NCI-H1048 (cell line): ENCODE data around the gene MFSD8.
"Not testable (repeated sequence)": the region's sequence is repeated elsewhere in the genome, so short reads cannot be mapped to it uniquely, and the experiment has no call there.

ENCODE experiments used
- DNase-seq: peaks from one replicate; lab custom pipeline; 2025; lab: John Stamatoyannopoulos, UW

The MFSD8 gene

DNA sequence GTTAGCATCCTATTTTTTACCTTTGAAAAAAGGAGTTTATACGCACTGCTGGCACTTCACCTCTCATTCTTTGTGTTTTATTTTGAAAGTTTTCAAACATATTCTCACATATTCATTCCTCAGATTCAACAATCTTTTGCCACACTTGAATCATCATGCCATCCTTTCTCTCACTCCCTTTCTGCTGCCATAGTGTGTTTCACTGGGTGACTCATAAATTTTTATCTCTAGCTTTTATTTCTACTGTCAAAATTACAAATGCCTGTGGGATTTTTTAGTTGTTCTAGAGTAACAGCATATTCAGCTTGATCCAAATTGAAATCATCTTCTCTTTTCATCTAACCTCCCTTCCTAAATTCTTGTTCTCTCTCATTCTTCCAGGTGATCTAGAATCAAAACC, 28.0 kb downstream of the MFSD8 start:
- no peak for DNase-seq

- not testable (repeated sequence) for DNase-seq
These were observed 33.1 kb downstream of the MFSD8 start for GRCh38 chr4:127931836-127932235.

DNA sequence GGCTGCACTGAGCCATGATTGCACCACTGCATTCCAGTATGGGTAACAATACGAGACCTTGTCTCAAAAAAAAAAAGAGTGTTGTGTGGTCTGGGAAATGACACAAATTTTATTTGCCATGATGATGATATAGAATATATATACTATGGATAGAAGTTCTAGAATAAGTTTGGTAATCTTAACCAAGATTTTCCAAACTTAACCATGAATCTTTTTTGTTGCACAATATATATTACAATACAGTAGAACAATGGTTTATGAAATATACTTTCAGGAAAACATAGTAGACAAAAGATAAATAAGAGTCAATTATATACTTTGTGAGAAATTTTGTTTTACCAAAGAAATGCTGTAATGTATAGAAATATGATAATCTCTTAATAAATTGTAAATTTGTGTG, 34.8 kb downstream of the MFSD8 start:
- DNase-seq, result no peak

DNA sequence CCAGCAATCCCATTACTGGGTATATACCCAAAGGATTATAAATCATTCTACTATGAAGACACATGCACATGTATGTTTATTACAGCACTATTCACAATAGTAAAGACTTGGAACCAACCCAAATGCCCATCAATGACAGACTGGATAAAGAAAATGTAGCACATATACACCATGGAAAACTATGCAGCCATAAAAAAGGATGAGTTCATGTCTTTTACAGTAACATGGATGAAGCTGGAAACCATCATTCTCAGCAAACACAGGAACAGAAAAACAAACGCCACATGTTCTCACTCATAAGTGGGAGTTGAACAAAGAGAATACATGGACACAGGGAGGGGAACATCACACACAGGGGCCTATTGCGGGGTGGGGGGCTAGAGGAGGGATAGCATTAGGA, 39.3 kb downstream of the MFSD8 start:
- not testable (repeated sequence) for DNase-seq

- DNase-seq, result no peak
These were observed 42.7 kb downstream of the MFSD8 start for GRCh38 chr4:127922226-127922625.

DNA sequence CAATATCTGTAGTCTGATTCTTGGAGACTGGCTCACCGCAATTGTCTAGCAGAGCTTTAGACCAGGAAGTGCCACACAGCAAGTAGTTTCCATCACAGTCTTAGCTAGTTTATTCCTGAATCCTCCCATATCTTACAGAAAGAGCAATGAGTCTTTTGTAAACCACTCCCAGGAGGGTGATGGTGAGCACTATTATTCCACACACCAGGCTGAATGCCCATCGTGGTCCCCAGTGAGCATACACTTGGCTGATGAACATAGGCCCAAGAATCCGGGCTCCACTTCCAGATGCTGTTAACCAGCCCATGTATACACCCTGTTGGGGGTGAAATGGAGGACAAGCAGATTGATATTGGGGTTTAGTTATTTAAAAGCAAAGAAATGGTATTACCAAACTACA, 44.5 kb downstream of the MFSD8 start:
- no peak for DNase-seq

- no peak for DNase-seq
These were observed 47.8 kb downstream of the MFSD8 start for GRCh38 chr4:127917151-127917550.

DNA sequence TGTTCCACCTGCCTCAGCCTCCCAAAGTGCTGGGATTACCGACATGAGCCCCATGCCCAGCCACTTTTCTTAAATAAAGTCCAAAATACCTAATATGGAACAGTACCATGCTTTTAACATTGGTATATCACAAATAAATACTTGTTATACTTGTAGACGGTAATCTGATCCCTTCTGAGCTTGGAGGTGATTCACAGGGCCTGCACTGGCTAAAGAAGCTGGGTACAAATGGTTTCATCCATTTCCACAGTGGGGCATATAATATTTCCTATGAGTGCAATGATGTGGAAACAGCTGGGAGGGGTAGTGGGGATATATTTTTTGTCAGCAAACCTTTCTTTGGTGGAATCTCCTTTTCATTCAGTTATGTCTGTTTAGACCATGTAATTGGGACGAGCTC, 48.5 kb downstream of the MFSD8 start:
- no peak for DNase-seq

- DNase-seq, result no peak
These were observed 59.9 kb downstream of the MFSD8 start for GRCh38 chr4:127905029-127905428.

GRCh38 chr4:127899682-127900081, 65.3 kb downstream of the MFSD8 start:
- DNase-seq, result not testable (repeated sequence)

DNA sequence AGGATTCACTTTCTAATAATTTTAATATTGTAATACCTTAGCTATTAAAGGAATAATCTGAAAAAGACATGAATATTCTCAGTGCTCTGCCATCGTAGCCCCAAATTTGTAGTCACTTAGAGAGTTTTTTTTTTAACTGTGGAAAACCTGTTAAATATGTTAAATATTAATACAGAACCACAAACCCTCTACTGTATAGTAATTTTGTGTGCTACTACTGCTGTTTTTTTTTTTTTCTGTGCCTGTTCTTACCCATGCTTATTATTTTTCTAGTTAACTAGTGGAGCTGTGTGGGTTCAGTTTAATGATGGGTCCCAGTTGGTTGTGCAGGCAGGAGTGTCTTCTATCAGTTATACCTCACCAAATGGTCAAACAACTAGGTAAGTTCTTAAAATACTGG, 68.4 kb downstream of the MFSD8 start:
- DNase-seq, result no peak

DNA sequence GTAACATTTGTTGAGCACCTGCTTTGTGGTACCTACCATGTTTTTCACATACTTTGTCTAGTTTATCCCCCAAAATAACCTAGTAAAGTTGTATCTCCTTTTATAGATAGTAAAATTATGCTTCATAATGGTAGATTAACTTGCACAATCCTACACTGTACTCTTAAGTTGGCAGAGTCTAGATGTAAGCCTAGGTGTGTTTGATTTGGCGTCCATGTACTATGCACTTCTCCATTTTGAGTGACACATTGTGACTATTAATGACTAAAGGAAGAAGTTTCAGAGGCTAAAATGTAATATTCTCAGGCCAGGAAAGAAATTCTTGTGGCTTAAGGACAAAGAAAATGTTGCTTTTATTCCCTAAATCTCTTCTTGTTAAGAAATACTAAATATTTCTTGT, 68.9 kb downstream of the MFSD8 start:
- no peak for DNase-seq

DNA sequence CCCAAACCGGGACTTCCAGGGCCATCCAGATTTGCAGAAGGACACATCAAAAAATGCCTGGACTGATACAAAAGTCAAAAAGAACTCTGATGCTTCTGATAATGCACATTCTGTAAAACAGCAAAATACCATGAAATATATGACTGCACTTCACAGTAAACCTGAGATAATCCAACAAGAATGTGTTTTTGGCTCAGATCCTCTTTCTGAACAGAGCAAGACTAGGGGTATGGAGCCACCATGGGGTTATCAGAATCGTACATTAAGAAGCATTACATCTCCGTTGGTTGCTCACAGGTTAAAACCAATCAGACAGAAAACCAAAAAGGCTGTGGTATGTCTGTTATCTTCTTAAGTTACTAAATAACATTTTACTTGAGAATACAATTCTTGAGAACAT, 75.1 kb downstream of the MFSD8 start:
- no peak for DNase-seq

GRCh38 chr4:127888559-127888958, 76.4 kb downstream of the MFSD8 start:
- no peak for DNase-seq

GRCh38 chr4:127881563-127881864, 83.5 kb downstream of the MFSD8 start:
- DNase-seq, result no peak

- peak; percentile 96 for DNase-seq
These were observed 84.0 kb downstream of the MFSD8 start, which contains the start of gene PLK4 for GRCh38 chr4:127880763-127881562. Gene PLK4 (plus strand): TSS chr4:127880893. CDS start chr4:127881135, 242 bp downstream.

- DNase-seq, result no peak
These were observed 89.2 kb downstream of the MFSD8 start for GRCh38 chr4:127875791-127876190.

DNA sequence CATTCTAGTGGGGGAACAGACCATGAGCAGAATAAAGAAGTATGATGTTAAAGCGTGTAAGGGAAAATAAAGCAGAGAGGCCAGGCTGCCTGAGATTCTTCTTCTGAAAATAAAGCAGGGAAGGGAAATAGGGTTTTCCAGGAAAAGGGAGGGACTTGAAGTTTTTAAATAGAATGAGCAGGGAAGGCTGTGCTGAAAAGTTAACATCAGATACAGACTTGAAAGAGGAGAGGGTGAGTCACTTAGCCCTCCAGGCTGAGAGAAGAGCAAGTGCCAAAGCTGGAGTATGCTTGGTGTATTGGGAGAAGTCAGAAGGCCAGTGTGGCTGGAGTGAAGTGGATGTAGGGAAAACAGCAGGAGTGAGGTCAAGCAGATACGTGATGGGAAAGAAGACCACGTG, 94.3 kb downstream of the MFSD8 start:
- no peak for DNase-seq

DNA sequence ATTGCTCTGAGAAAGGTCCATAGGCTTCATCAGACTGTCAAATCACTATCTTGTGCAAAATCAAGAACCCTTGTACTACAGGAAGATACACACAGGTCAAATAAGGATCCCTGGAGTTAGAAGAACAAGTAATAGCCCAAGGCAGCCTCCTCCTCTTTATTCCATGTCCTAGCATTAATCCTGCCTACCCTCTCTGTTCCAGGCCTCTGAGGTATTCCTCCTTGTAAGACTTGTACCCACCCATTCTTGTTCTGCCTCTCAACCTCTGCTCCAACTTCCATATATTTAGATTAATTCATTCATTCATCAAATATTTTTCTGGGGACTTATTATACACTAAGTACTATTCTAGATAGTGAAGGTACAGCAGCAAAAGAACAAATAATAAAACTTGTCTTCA, 94.7 kb downstream of the MFSD8 start:
- DNase-seq, result no peak

GRCh38 chr4:127868196-127868595, 96.8 kb downstream of the MFSD8 start:
- no peak for DNase-seq
